Thyroid gland (tissue), 4 donors: ENCODE data around the gene ILKAP. TPM values are rescaled to one million over a fixed set of nuclear protein-coding genes. Genes with fewer than 3 reads are reported as not detected.
A peak's percentile ranks its signal among the peaks of the same experiment; 100 is the strongest.

Experiments used
- DNase-seq, 2 donors: peaks; one replicate each; pipeline ENCODE4 v3.0.0-alpha.2; 2019
- H3K27ac ChIP-seq, 3 donors: fragments of 200-600 bp; sonication (generic); 1 replicate in 2 of 3; 2 replicates in 1 of 3; pipeline ENCODE4 v1.5.1; 2016 to 2019; ENCODE audit warnings: mild to moderate bottlenecking in 1 of 3, moderate library complexity in 1 of 3
- H3K27me3 ChIP-seq: fragments of 200-600 bp; sonication (generic); one replicate; pipeline ENCODE4 v1.5.1; 2019
- H3K36me3 ChIP-seq, 2 donors: fragments of 200-600 bp; sonication (generic); one replicate each; pipeline ENCODE4 v1.5.1; 2016 to 2019
- H3K4me1 ChIP-seq, 2 donors: fragments of 200-600 bp; sonication (generic); one replicate each; pipeline ENCODE4 v1.5.1; 2017 to 2019
- H3K4me3 ChIP-seq, 3 donors: fragments of 200-600 bp; sonication (generic); replicated peaks in 1 of 3; 1 replicate in 2 of 3; 2 replicates in 1 of 3; pipeline ENCODE4 v1.5.1; 2016; ENCODE audit warnings: mild to moderate bottlenecking in 1 of 3
- H3K9me3 ChIP-seq: fragments of 200-600 bp; sonication (generic); one replicate; pipeline ENCODE4 v1.5.1; 2017
- CTCF ChIP-seq, 6 experiments: fragments of 200-600 bp in 3 of 6; fragments of 450-650 bp in 3 of 6; sonication (generic) in 3 of 6; IDR thresholded peaks; one replicate each; pipeline ENCODE4 v1.5.1; 2016 to 2019; ENCODE audit warnings: antibody characterized with exemption in 6 of 6, mild to moderate bottlenecking in 2 of 6, inconsistent platforms in 1 of 6, moderate library complexity in 1 of 6
- POLR2A ChIP-seq, 2 donors: fragments of 450-650 bp; IDR thresholded peaks; one replicate each; pipeline ENCODE4 v1.6.1; 2017; ENCODE audit warnings: antibody characterized with exemption in 2 of 2, mild to moderate bottlenecking in 2 of 2, moderate library complexity in 1 of 2
- WGBS, 2 donors: methylation state at CpG; one replicate each; pipeline ENCODE4 v1.1.5; 2017; 5-methylcytosine and 5-hydroxymethylcytosine counted together
- intact Hi-C: fragments of 100-400 bp; cut with DNase I; formaldehyde crosslinking; loops from one replicate; pipeline ENCODE4 v1.15.1; 2023
- total RNA-seq, 4 donors: library from RNA; depleted of rRNA; stranded (reverse); fragments of >200 nt; gene quantifications; one replicate each; pipeline ENCODE4 v1.2.3, GENCODE V29; 2016

Gene ILKAP
- total RNA-seq, 4 donors from 2014 or later = 33.4 to 52.0 (median 41.0) TPM

GRCh38 chr2:238243496-238244076 lies 40.1 kb upstream of the ILKAP start:
- Histone ChIP-seq H3K9me3 (no peaks in the 10 kb centered on the region), H3K4me3 (no peak overlapping the region), H3K27ac (no peak overlapping the region), H3K4me1 (peaks cover 10 to 17% of the 10 kb centered on the region in 2 donors), H3K36me3 (peaks cover 9 to 28% of the 10 kb centered on the region in 2 donors), H3K27me3 (no peaks in the 10 kb centered on the region)
- DNase-seq = no peak
- no peak for TF ChIP-seq POLR2A (IDR thresholded peaks at IDR 0.05)
- TF ChIP-seq CTCF (IDR thresholded peaks at IDR 0.05) = no peak
- WGBS, 2 donors = 89 to 95% methylated on average over 10 of the region's 10 CpGs
- intact Hi-C loops = no loop called here

- intact Hi-C loops = no loop called here
- no peak for DNase-seq
Observed at GRCh38 chr2:238242731-238243495, 39.4 kb upstream of the ILKAP start.

DNA sequence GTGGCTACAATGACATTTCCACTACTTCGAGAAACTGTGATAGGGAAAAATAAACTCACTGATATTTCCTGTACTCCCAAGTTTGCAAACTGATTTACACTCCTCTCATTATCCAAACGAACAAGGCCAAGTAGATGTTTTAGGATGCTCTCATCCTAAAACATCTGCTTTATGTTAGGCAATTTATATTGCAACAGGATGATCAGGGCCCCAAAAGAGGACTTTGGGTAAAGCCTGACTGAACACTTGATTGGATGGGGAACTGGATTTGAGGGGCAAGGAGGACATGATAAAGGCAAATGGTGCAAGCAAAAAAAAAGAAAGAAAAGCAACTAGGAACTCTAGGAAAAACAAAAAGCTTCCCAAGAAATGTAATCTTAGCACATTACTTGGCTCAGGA lies 38.5 kb upstream of the ILKAP start:
- H3K4me3 ChIP-seq = no peak overlapping the region
- intact Hi-C loops = no loop called here
- TF ChIP-seq CTCF (IDR thresholded peaks at IDR 0.05) = no peak
- TF ChIP-seq POLR2A (IDR thresholded peaks at IDR 0.05) = no peak
- no peaks in the 10 kb centered on the region for H3K9me3 ChIP-seq
- WGBS, 2 donors = 91 to 92% methylated on average over 2 of the region's 2 CpGs
- no peak for DNase-seq
- no peak overlapping the region for H3K27ac ChIP-seq
- H3K4me1 ChIP-seq = peaks cover 10 to 17% of the 10 kb centered on the region in 2 donors
- peaks cover 9 to 16% of the 10 kb centered on the region in 2 donors for H3K36me3 ChIP-seq
- H3K27me3 ChIP-seq = no peaks in the 10 kb centered on the region

More at GRCh38 chr2:238242731-238243495, 39.4 kb upstream of the ILKAP start:
- Histone ChIP-seq H3K4me3 (no peak overlapping the region), H3K27me3 (no peaks in the 10 kb centered on the region), H3K27ac (no peak overlapping the region), H3K4me1 (peaks cover 10 to 17% of the 10 kb centered on the region in 2 donors), H3K9me3 (no peaks in the 10 kb centered on the region), H3K36me3 (peaks cover 9 to 24% of the 10 kb centered on the region in 2 donors)
- WGBS, 2 donors = 70 to 81% methylated on average over 7 of the region's 7 CpGs
- TF ChIP-seq CTCF (IDR thresholded peaks at IDR 0.05) = no peak

DNA sequence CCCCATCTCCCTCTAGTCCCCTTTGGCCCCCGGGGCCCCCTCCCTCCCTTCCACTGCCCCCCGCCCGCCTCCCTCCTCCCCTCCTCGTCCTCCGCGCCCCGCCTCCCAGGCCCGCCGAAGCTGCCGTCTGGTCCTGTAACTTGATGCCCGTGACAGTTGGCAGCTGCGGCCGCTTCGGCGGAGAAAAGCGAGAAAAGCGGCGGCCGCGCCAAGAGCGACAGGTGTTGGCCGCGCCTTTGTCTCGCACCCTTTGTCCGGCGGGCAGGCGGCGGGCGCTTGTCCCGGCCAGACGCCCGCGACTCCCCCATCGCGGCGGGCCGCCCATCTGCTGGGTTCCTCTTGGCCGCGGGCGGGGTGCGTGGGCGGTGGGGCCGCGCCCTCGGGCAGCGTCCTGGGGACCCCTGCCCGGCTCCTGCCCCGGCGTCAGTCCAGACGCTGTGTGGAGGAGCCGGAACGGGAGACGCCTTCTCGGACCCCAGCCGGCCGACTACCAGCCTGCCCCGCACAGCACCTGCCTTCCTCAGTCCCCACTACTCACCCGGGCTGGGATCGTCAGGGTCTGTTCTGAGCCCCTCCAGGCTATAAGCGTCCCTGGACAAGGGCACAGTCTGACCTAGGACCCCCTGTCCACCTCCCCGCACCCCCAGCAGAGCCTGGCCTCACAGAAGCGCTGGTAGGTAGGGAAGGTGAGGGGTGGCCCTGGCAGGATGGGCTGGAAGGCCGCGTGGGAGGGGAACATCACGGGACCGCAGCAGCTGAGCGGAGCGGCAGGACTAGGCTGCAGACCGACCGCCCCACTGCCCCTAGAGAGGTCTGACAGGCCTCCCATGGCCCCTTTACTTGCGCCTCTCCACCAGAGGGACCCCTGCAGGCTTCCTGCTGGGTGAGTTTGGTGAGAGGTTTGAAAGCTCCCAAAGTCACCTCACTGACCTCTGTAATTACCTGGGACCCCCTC lies 37.5 kb upstream of the ILKAP start:
- DNase-seq = peak; percentile 79 to 88
- Histone ChIP-seq H3K9me3 (no peaks in the 10 kb centered on the region), H3K4me3 (peak overlapping the region in 1 of 3 donors; percentile 35), H3K36me3 (peaks cover 9 to 14% of the 10 kb centered on the region in 2 donors), H3K4me1 (peaks cover 10 to 17% of the 10 kb centered on the region in 2 donors), H3K27me3 (no peaks in the 10 kb centered on the region), H3K27ac (no peak overlapping the region)
- no peak for TF ChIP-seq CTCF (IDR thresholded peaks at IDR 0.05)
- TF ChIP-seq POLR2A (IDR thresholded peaks at IDR 0.05) = no peak
- intact Hi-C loops = no loop called here
- 38 to 48% methylated on average over 12 to 14 of the region's 71 CpGs for WGBS, 2 donors
